ENCODE results near the gene ZNF429. TPM values are rescaled to one million over a fixed set of nuclear protein-coding genes. Genes with fewer than 3 reads are reported as not detected.

The ZNF429 gene
- total and polyA plus RNA-seq, 2 donors (not counting 3 experiments of a cell fraction or from before 2014, with no cell fraction given) = 2.1 to 2.6 TPM

- Histone ChIP-seq H3K27ac (ENCODE audit: insufficient read depth, low read depth, low read length) (no peak overlapping the region), H2AFZ (ENCODE audit: low read depth, low read length) (no peak overlapping the region), H3K9ac (replicated peaks; ENCODE audit: extremely low read depth, insufficient read depth, low read length) (no peak overlapping the region), H3K36me3 (ENCODE audit: control insufficient read depth in 2 of 2, extremely low read depth in 1 of 2, insufficient read depth in 2 of 2, low read length in 2 of 2) (no peaks in the 10 kb centered on the region), H3K4me3 (replicated peaks in 1 of 3; ENCODE audit: insufficient read depth in 1 of 3, low read depth in 1 of 3, low read length in 3 of 3) (no peak overlapping the region), H3K27me3 (ENCODE audit: control insufficient read depth in 2 of 2, insufficient read depth in 2 of 2, low read length in 2 of 2) (no peaks in the 10 kb centered on the region), H3K79me2 (ENCODE audit: control insufficient read depth, insufficient read depth, low read length) (no peaks in the 10 kb centered on the region), H3K9me1 (replicated peaks; ENCODE audit: control insufficient read depth, extremely low read depth, insufficient read depth, low read length) (no peaks in the 10 kb centered on the region), H3K9me3 (replicated peaks; ENCODE audit: control insufficient read depth, insufficient read depth, low read length) (peaks cover 14% of the 10 kb centered on the region), H3K4me2 (ENCODE audit: insufficient read depth, low read length) (no peak overlapping the region), H3K4me1 (ENCODE audit: control insufficient read depth, extremely low read depth, insufficient read depth, low read length) (no peaks in the 10 kb centered on the region), H4K20me1 (replicated peaks; ENCODE audit: control insufficient read depth, extremely low read depth, insufficient read depth, low read length) (no peaks in the 10 kb centered on the region)
- TF ChIP-seq POLR2A (IDR thresholded peaks at IDR 0.05; ENCODE audit: low read depth, low read length) = no peak
- no peak for TF ChIP-seq EZH2 (IDR thresholded peaks at IDR 0.05; ENCODE audit: borderline replicate concordance, low read depth, low read length, severe bottlenecking)
- no peak for TF ChIP-seq JUN (IDR thresholded peaks at IDR 0.05; ENCODE audit: borderline replicate concordance, insufficient read depth, insufficient read length, low read depth)
- no peak for TF ChIP-seq CTCF (IDR thresholded peaks at IDR 0.05; ENCODE audit: extremely low read depth in 1 of 2, insufficient read depth in 1 of 2, low read depth in 1 of 2, low read length in 2 of 2)
- no peak for TF ChIP-seq MAX (IDR thresholded peaks at IDR 0.05; ENCODE audit: insufficient read depth, insufficient read length)
- TF ChIP-seq GATA2 (IDR thresholded peaks at IDR 0.05; ENCODE audit: insufficient read depth, insufficient read length, low read depth, low read length) = no peak
- no peak for TF ChIP-seq POLR2AphosphoS5 (IDR thresholded peaks at IDR 0.05; ENCODE audit: insufficient read depth, low read depth, low read length)
- dilution Hi-C loops (cut with MboI; ENCODE audit: extremely low pct_ligation_motif_present, low sequenced_read_pairs) (no loop called here), intact Hi-C loops (cut with micrococcal nuclease) (no loop called here)
- POLR2A ChIA-PET = no interaction called here
- CTCF ChIA-PET = no interaction called here
- DNase-seq (ENCODE audit: low read depth, low spot score) (no peak), FAIRE-seq (no peak)
- no TSS peak for BruUV-seq (replicated peaks)
Observed at GRCh38 chr19:21586311-21587116, 81.1 kb downstream of the ZNF429 start.

Data from endothelial cell of umbilical vein (primary cell).